Activated T-cell treated with anti-CD3 and anti-CD28 coated beads, Interleukin-2, amount 50 U/mL, for 24 hours (primary cell): ENCODE measurements around the gene LBX2.
A peak's percentile ranks its signal among the peaks of the same experiment; 100 is the strongest.
"Not testable (repeated sequence)": the region's sequence is repeated elsewhere in the genome, so short reads cannot be mapped to it uniquely, and the experiment has no call there.

Experiments used
- DNase-seq: peaks from one replicate; pipeline ENCODE4 v3.0.0-alpha.2; 2020
- H3K27ac Mint-ChIP-seq: 2 replicates; pipeline ENCODE4 v1.8.0; 2020; ENCODE audit warnings: mild to moderate bottlenecking, mixed read lengths
- H3K27me3 Mint-ChIP-seq: 2 replicates; pipeline ENCODE4 v1.8.0; 2020; ENCODE audit warnings: mixed read lengths
- H3K36me3 Mint-ChIP-seq: 2 replicates; pipeline ENCODE4 v1.8.0; 2020; ENCODE audit warnings: low read depth, mixed read lengths
- H3K4me1 Mint-ChIP-seq: 2 replicates; pipeline ENCODE4 v1.8.0; 2020; ENCODE audit warnings: low read depth, mixed read lengths
- H3K4me3 Mint-ChIP-seq: 2 replicates; pipeline ENCODE4 v1.8.0; 2020; ENCODE audit warnings: mild to moderate bottlenecking, moderate library complexity, mixed read lengths
- H3K9me3 Mint-ChIP-seq: 2 replicates; pipeline ENCODE4 v1.8.0; 2020; ENCODE audit warnings: mixed read lengths

LBX2 gene

DNA sequence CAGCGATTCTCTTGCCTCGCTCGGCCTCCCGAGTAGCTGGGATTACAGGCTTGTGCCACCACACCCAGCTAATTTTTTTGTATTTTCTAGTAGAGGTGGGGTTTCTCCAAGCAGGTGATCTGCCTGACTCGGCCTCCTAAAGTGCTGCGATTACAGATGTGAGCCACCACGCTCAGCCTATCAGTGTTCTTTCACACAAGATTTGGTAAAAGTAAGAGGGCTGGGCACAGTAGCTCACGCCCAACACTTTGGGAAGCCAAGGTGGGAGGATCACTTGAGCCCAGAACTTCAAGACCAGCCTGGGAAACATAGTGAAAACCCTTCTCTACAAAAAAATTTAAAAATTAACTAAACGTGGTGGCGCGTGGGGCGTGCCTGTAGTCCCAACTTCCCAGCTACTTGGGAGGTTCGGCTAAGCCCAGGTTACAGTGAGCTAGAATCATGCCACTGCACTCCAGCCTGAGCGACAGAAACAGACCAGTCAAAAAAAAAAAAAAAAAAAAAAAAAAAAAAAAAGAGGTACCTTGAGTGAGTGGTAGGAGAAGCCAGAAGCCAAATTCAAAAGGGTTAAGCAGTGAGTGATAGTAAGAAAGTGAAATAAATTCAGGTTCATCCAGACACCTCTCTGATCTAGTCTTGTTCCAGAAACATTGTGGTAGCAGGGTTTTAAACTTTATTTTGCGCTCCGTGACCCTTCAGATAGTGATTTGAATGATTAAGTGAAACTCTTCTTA is 27.9 kb downstream of the LBX2 start:
- Mint-ChIP-seq H3K27ac (peak overlapping the region; percentile 99), H3K4me3 (peak overlapping the region; percentile 96), H3K9me3 (no peaks in the 10 kb centered on the region)

DNA sequence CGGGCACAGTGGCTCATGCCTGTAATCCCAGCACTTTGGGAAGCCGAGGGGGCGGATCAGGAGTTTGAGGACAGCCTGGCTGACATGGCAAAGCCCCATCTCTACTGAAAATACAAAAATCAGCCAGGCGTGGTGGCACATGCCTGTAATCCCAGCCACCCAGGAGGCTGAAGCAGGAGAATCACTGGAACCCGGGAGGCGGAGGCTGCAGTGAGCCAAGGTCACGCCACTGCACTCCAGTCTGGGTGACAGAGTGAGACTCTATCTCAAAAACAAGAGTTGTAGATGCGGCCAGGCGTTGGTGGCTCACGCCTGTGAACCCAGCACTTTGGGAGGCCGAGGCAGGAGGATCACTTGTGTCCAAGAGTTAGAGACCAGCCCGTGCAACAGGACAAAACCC is 28.7 kb downstream of the LBX2 start:
- peak overlapping the region; percentile 56 for H3K4me3 Mint-ChIP-seq
- H3K36me3 Mint-ChIP-seq, result peaks cover 50% of the 10 kb centered on the region
- peak overlapping the region; percentile 91 for H3K27ac Mint-ChIP-seq
- H3K27me3 Mint-ChIP-seq, DNase-seq, H3K9me3 Mint-ChIP-seq: not testable (repeated sequence)
- peaks cover 31% of the 10 kb centered on the region for H3K4me1 Mint-ChIP-seq

More for the DNA sequence above, 27.9 kb downstream of the LBX2 start:
- H3K27me3 Mint-ChIP-seq, result no peaks in the 10 kb centered on the region
- no peak for DNase-seq
- peaks cover 27% of the 10 kb centered on the region for H3K4me1 Mint-ChIP-seq
- H3K36me3 Mint-ChIP-seq, result peaks cover 55% of the 10 kb centered on the region

DNA sequence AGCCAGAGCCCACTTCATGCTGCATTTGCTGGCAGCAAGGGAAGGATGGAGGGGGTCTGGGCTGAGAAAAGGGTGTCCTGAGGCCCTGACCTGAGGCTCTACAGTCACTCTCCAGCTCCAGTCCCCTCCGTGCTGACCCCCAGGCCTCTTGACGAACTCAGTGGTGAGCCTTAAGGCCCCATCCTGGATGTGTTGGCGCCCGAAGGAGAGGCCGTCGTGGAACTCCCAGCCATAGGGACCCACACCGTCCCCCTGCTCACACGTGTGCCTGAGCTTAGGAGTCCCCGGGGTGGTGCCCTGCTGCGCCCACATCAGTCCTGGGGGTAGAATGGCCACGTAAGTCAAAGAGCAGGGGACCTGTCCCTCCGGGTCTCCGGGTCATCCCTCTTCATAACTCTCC is 35.0 kb downstream of the LBX2 start:
- Mint-ChIP-seq H3K27me3 (no peaks in the 10 kb centered on the region), H3K36me3 (peaks cover 54% of the 10 kb centered on the region), H3K4me1 (peaks cover 29% of the 10 kb centered on the region), H3K4me3 (peak overlapping the region; percentile 99), H3K9me3 (no peaks in the 10 kb centered on the region), H3K27ac (peak overlapping the region; percentile 86)
- DNase-seq, result no peak

DNA sequence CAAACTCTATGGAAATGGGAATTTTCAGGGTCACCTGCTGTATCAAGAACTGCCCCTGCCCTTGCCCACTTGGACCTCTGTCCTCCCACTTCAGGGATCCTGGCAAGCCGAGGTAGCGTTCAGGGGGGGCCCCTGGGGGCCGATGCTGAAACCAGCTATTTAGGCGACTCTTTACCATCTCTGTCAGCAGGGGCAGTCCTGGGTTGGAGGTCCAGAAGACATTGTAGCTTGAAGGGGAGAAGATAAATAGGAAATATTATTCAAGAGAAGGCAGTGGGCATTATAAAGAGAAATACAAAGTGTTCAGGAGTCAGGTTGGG is 36.7 kb downstream of the LBX2 start:
- Mint-ChIP-seq H3K4me1 (peaks cover 38% of the 10 kb centered on the region), H3K27ac (peak overlapping the region; percentile 73), H3K9me3 (no peaks in the 10 kb centered on the region), H3K36me3 (peaks cover 61% of the 10 kb centered on the region), H3K27me3 (no peaks in the 10 kb centered on the region), H3K4me3 (peak overlapping the region; percentile 99)
- DNase-seq, result no peak

DNA sequence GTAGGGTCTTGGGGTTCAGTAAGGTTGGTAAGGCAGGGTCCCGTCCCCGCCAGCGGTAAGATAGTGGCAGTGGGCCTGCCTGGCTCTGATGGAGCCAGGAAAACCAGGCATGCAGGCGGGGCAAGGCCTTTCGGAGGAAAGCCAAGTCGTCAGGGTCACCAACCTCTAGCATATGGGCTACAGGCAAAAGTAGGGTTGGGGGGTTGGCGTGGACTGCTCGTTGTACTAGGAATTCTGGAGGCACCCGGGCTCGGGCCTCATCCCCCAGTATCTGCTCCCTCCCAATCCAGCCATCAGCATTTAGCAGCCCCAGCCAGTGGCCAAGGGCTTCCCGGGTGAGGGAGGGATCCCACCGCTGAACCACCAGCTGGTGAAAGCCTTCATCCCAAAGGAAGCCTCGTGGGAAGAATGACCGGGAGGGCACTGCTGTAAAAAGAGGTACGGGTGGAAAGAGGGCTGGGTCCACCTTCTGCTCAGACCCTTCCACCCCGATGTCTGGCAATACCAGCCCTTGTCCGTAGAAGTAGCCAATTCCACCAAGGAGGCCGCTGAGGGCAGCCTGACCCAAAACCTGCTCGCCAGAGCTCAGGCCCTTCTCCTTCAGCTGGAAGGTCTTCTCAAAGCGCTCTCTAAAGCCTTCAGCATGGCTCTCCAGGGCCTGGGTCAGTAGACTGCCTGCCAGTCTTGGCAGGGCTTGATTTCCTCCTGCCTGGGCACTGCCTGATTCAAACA is 37.2 kb downstream of the LBX2 start:
- Mint-ChIP-seq H3K4me1 (peaks cover 38% of the 10 kb centered on the region), H3K27me3 (no peaks in the 10 kb centered on the region), H3K27ac (peak overlapping the region; percentile 73), H3K9me3 (no peaks in the 10 kb centered on the region), H3K4me3 (no peak overlapping the region), H3K36me3 (peaks cover 64% of the 10 kb centered on the region)
- no peak for DNase-seq

DNA sequence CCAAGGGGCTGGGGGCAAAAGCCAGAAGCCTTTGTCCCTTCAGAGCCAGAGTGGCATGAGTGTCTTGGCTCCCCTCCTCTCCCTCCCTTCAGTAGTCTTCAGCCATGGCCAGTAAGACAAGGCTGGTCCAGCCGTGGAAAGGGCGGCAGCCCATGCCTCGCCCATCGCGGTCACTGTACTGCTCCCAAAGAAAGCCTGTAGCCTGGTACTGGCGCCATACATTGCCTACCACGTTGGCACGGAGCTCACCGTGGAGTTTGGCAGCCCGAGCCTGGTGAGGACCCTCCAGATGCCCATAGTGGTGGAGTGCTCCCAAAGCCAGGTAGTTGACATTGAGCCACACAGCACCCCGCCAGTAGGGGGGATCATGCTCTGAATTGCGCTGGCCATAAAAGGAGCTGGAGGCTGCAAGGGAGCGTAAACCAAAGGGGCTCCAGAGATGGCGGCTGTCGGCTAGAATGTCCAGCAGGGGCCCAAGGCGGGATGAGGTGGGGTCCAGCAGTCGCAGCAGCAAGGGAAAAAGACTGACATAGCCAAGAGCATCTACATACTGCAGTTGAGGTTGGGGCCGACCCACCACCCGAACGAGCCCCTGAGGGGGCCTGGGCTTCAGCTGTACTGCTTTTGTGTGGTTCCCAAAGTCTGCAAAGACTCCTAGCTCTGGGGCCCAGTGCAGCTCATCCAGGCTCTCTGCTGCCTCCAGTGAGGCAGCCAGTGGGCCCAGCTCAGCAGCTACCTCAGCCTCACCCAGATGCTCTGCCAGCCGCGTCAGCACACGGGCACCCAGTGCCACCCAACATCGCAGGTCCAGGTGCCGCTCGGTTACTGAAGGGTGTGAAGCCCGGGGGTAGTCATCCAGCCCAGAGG is 38.0 kb downstream of the LBX2 start:
- H3K36me3 Mint-ChIP-seq, result peaks cover 72% of the 10 kb centered on the region
- no peak for DNase-seq
- H3K4me1 Mint-ChIP-seq, result peaks cover 45% of the 10 kb centered on the region
- H3K9me3 Mint-ChIP-seq, result no peaks in the 10 kb centered on the region
- no peaks in the 10 kb centered on the region for H3K27me3 Mint-ChIP-seq
- peak overlapping the region; percentile 52 for H3K27ac Mint-ChIP-seq
- no peak overlapping the region for H3K4me3 Mint-ChIP-seq

DNA sequence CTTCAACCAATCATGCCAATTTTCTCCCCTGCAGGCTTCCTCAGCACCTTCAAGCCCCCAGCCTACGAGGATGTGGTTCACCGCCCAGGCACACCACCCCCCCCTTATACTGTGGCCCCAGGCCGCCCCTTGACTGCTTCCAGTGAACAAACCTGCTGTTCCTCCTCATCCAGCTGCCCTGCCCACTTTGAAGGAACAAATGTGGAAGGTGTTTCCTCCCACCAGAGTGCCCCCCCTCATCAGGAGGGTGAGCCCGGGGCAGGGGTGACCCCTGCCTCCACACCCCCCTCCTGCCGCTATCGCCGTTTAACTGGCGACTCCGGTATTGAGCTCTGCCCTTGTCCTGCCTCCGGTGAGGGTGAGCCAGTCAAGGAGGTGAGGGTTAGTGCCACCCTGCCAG is 39.2 kb downstream of the LBX2 start:
- not testable (repeated sequence) for DNase-seq, H3K27me3 Mint-ChIP-seq, H3K9me3 Mint-ChIP-seq, H3K4me3 Mint-ChIP-seq
- peaks cover 75% of the 10 kb centered on the region for H3K36me3 Mint-ChIP-seq
- H3K27ac Mint-ChIP-seq, result peak overlapping the region; percentile 97
- peaks cover 54% of the 10 kb centered on the region for H3K4me1 Mint-ChIP-seq

DNA sequence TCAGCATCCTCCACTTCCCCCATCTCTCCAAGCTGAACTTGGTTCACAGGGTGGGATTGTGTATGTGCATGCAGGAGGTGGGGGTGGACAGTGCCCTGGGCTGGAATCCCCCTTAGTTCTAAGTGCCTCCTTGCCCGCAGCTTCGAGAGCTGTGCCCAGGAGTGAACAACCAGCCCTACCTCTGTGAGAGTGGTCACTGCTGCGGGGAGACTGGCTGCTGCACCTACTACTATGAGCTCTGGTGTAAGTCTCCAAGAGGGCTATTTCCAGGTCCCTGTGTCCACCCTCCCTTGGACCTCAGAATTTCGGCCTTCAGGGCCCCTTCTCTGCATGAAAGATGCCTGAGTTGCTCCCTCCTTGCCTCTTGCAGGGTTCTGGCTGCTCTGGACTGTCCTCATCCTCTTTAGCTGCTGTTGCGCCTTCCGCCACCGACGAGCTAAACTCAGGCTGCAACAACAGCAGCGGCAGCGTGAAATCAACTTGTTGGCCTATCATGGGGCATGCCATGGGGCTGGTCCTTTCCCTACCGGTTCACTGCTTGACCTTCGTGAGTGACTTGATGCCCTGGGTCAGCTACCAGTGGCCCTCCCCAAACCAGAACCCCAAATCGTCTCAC is 39.8 kb downstream of the LBX2 start:
- not testable (repeated sequence) for H3K9me3 Mint-ChIP-seq, H3K27me3 Mint-ChIP-seq, DNase-seq
- Mint-ChIP-seq H3K36me3 (peaks cover 76% of the 10 kb centered on the region), H3K4me3 (peak overlapping the region; percentile 92), H3K4me1 (peaks cover 58% of the 10 kb centered on the region), H3K27ac (peak overlapping the region; percentile 97)

DNA sequence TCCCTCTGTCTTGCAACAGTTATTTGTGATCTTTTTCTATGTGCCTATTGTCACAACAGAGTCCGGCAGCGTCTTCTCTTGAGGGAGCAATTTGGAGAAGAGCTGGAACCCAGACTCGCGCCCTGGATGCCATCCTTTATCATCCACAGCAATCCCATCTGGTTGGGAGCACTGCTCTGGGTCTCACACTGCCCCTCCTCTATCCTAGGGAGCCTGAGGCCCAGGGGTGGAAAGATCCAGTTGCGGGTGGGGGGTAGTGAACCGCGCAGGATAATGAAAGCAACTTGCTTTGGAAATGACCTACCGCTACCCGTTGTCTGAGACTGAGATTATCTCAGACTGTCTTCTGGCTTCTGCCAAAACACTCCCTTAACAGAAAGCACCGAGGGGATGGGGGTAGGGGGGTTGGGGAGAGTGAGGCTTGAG is 40.5 kb downstream of the LBX2 start:
- H3K27me3 Mint-ChIP-seq, result no peaks in the 10 kb centered on the region
- no peaks in the 10 kb centered on the region for H3K9me3 Mint-ChIP-seq
- peak overlapping the region; percentile 92 for H3K4me3 Mint-ChIP-seq
- no peak for DNase-seq
- H3K4me1 Mint-ChIP-seq, result peaks cover 59% of the 10 kb centered on the region
- H3K27ac Mint-ChIP-seq, result peak overlapping the region; percentile 97
- peaks cover 70% of the 10 kb centered on the region for H3K36me3 Mint-ChIP-seq

DNA sequence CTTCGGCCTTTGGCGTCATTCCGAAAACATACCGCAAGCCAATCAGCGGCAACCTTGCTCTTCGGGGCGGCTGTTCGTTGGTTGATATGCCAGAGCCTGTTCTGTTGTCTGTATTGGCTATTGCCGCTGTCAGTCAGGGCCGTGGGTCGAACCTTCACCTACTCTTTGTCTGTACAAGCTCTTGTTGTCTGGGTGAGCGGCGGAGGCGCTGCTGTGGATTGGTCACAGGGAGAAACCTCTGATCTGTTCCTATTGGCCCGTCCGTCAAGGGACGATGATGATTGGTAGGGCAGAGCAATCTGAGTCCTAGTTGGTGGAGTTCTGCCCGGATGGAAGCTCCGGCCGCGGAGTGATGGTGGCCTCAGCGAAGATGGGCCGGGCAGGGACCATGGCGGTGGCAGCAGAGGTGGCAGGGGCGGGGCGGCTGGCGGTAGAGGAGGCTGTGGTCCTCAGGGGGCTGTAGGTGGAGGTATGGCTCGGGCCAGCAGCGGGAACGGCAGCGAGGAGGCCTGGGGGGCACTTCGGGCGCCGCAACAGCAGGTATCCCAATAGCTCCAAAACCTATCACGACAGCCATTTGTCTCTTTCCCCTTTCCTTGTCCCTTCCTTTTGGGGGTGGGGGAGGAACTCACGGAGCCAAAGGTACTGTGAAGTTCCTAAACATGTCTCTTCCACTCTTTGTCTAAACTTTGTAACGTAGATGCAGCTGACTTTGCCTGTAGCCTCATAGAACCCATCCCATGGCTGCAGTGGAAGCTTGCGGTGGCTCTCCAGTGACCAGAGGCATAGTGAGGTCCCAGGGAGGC is 41.1 kb downstream of the LBX2 start, which contains the start of gene WBP1:
TSS of gene WBP1 (plus strand) at position 307 of the 806 bp plus-strand sequence. CDS start at position 472, 165 bp downstream.
- H3K27me3 Mint-ChIP-seq, result no peaks in the 10 kb centered on the region
- H3K9me3 Mint-ChIP-seq, result no peaks in the 10 kb centered on the region
- peak; percentile 96 for DNase-seq
- H3K27ac Mint-ChIP-seq, result peak within 1 kb of the TSS; percentile 97
- H3K4me1 Mint-ChIP-seq, result peaks cover 56% of the 10 kb centered on the region
- peaks cover 67% of the 10 kb centered on the region for H3K36me3 Mint-ChIP-seq
- H3K4me3 Mint-ChIP-seq, result peak within 1 kb of the TSS; percentile 92

DNA sequence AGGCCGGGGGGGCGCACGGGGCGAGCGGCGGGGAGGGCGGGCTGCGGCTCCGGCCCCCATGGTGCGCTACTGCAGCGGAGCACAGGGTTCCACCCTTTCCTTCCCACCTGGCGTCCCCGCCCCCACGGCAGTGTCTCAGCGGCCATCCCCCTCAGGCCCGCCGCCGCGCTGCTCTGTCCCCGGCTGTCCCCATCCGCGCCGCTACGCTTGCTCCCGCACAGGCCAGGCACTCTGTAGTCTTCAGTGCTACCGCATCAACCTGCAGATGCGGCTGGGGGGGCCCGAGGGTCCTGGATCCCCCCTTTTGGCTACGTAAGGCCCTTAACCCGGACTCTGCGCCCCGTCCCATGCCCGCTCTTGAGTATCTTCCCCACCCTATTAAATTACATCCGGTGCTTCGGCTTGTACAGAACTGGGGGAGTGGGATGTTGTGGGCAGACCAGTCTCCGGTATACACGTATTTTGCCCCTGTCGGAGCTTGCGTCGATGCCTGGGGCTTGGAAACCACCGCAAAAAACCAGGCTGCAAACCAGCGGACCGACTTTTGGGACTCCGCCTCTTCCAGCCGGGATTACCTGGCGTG is 41.8 kb downstream of the LBX2 start:
- peaks cover 60% of the 10 kb centered on the region for H3K36me3 Mint-ChIP-seq
- no peaks in the 10 kb centered on the region for H3K9me3 Mint-ChIP-seq
- peaks cover 56% of the 10 kb centered on the region for H3K4me1 Mint-ChIP-seq
- H3K27me3 Mint-ChIP-seq, result no peaks in the 10 kb centered on the region
- DNase-seq, result peak; percentile 89
- H3K4me3 Mint-ChIP-seq, result peak overlapping the region; percentile 92
- peak overlapping the region; percentile 97 for H3K27ac Mint-ChIP-seq

DNA sequence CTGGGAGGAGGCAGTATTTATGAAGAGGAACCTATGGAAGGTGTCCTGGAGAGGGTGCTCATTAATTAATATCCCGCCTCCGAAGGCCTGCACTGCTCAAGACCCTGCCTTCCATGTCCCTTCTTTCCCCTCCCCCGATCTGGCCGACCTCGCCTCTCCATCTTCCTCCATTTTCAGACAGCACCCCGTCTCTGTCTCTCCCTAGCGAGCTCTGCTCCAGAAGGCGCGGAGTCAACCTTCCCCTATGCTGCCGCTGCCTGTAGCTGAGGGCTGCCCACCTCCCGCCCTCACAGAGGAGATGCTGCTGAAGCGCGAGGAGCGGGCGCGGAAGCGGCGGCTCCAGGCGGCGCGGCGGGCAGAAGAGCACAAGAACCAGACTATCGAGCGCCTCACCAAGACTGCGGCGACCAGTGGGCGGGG is 42.3 kb downstream of the LBX2 start:
- Mint-ChIP-seq H3K27me3 (no peaks in the 10 kb centered on the region), H3K27ac (peak overlapping the region; percentile 97), H3K4me3 (peak overlapping the region; percentile 92), H3K4me1 (peaks cover 60% of the 10 kb centered on the region), H3K9me3 (no peaks in the 10 kb centered on the region), H3K36me3 (peaks cover 55% of the 10 kb centered on the region)
- DNase-seq, result no peak
